ENCODE data around the gene OR4D11.
"Not testable (repeated sequence)": the region's sequence is repeated elsewhere in the genome, so short reads cannot be mapped to it uniquely, and the experiment has no call there.

The OR4D11 gene

DNA sequence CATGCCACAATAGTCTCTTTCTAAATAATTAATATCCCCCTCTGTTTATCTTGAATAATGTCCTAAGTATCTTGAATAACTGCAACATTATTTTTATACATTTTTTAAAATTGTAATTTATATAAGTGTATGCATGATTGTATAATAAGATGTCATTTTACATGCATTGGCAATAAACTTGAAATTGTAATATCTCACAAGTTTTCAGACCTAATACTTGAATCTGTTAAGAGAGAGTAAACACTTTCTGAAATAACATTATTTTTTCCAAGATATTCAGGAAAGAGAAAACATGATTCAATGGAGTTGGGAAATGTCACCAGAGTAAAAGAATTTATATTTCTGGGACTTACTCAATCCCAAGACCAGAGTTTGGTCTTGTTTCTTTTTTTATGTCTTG lies at the start of gene OR4D11:
Gene OR4D11 (plus strand): TSS at position 301 of the 400 bp plus-strand sequence. CDS start 0 bp downstream, at position 301.
- DNase-seq = no peak

DNA sequence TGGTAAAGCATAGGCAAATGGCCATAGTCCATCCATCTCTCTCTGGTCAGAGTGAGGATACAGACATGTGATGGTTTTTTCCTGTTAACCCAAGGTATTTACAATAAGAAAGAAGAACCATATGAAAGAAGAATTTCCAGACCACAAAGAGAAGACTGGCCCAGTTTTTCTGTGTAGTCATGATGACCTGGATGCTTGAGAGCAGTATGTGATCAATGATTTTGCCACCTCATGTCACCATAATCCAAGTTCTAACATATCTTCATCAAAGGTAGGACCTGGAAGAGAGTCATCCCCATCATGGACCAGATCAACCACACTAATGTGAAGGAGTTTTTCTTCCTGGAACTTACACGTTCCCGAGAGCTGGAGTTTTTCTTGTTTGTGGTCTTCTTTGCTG lies 46.7 kb upstream of the OR4D11 start, which contains the start of gene OR4D6:
Gene OR4D6 (plus strand): TSS at position 301 of the 400 bp plus-strand sequence. CDS start 0 bp downstream, at position 301.
- DNase-seq = no peak

GRCh38 chr11:59459916-59460315 lies 43.5 kb upstream of the OR4D11 start:
- DNase-seq = no peak

DNA sequence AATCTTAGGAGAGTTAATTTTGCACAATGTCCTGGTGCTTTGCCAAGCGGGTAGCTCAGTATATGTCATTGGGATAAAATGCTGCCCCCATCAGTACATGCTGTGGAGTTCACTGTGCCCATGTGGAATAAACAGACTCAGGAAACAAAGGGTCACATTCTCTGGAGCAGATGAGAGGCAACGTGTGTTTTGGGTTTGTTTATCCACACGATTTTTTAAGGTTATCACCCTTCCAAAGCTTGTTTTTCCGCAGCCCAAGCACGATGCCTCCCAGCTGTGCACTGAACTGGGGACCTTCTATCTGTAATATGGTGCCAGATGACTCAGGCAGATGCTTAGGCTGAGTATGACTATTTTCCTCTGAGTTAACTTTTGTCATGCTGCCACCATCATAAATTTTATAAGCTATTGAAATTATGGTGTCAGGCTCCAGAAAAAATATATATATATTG lies 40.2 kb upstream of the OR4D11 start:
- DNase-seq = no peak

- no peak for DNase-seq
Measured at GRCh38 chr11:59473015-59473414, 30.4 kb upstream of the OR4D11 start, which contains the start of gene OR4D10. OR4D10 (plus strand) TSS chr11:59473315; CDS start chr11:59477430, 4,115 bp downstream.

- no peak for DNase-seq
Measured at GRCh38 chr11:59475176-59475575, 28.2 kb upstream of the OR4D11 start.

GRCh38 chr11:59479906-59480305 lies 23.5 kb upstream of the OR4D11 start:
- no peak for DNase-seq

GRCh38 chr11:59480359-59480758 lies 23.0 kb upstream of the OR4D11 start:
- no peak for DNase-seq

DNA sequence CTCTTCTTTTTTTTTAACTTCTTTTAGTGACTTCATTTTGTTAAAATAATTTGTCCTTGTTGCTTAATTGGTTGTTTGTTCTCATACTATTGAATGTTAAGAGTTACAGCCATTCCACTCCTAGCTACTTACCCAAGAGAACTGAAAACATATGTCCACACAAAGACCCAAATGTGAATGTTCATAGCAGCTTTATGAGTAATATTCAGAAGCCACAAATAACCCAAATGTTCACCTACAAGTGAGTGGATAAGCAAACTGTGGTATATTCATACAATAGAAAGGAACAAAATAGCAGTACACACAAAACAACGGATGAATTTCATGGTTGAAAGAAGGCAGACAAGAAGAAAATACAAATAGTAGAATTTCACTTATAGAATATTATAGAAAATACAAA lies 1.4 kb upstream of the OR4D11 start:
- DNase-seq = no peak

DNA sequence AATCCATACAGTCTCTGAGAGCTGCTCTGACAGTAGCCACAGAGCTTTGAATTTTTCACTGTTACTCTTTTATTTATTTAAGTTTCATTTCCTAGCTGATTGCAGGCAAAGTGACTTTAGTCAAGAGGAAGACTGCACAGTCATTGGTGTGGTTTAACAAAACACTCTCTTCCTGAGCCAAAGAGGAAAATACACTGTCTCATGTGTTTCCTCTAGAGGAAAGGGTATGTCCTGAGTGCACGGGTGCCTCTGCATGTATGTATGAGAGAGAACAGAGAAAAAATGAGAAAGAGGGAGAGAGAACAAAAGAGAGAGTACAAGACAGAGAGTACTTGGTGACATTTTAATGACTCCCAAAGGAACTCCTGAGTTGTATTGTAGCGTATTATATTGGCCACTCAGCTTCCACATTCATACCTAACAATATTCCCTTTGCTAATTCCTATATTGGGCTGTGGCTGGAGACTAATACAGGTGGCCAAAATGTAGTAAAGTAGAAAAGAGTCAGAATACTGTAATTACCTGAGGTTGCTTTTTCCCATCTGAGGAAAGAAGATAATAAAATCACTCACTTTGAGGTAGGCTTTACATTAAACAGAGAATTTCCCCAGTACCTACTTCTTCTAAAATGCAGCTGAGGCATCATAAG lies 7.7 kb downstream of the OR4D11 start, which contains the start of gene OR4D9:
Gene OR4D9 (plus strand): TSS at position 599 of the 649 bp plus-strand sequence. CDS start 3,374 bp downstream, outside the sequence.
- no peak for DNase-seq

DNA sequence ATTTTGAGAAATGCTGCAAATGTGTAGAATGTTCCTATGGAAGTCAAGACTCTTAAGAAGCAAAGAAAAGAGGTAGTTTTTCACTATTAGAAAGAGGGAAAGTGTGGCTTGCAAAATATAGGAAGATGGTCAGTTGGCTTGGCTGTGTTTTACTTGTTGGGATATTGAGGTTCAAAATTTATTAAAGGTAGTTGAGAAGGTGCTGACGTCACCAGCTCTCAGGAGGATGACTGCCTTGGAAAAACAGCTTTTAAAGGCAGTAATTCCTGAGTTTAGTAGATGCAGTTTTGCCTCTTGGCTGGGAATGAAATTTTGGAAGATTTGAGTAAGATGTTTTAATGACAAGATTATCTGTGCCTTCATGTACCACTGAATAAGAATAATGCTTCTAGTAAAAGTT lies 8.3 kb downstream of the OR4D11 start:
- DNase-seq = no peak

GRCh38 chr11:59520139-59520538 lies 16.8 kb downstream of the OR4D11 start:
- DNase-seq = not testable (repeated sequence)

DNA sequence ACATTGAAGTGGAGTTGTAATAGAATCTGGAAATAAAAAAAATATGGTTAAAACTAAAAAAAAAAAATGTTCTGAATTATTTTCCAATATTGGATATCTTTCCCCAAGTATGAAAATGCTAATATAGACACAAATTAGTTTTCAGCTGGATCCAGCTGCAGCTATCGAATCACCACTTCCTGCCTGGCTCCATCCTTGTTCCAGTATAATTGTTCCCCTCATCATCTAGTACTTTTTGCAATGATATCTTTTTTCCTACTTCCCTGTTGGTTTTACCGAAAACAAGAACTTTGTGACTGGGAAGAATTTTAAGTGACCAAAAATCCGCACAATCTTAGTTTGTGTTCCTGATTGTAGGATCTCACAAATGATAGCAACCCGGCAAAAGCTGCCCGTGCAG lies 17.4 kb downstream of the OR4D11 start:
- DNase-seq = no peak

DNA sequence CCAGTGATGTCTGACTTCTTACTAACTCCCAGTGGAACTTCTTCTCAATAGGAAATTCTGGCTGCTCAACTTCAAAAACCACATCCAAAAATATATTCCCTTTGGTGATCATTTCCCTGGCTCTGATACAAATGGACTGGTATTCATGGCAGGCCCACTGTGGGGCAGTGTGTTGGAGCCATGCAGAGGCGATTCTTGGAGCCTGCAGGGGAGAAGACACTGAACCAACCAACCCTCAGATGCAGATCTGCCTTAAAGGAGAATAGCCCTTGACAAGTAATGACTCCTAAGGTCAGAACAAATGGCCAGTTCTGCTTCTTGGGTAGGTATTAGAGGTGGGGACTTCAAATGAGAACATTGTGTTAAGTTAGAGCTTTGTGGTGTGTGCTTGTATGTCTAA lies 20.2 kb downstream of the OR4D11 start:
- no peak for DNase-seq

DNA sequence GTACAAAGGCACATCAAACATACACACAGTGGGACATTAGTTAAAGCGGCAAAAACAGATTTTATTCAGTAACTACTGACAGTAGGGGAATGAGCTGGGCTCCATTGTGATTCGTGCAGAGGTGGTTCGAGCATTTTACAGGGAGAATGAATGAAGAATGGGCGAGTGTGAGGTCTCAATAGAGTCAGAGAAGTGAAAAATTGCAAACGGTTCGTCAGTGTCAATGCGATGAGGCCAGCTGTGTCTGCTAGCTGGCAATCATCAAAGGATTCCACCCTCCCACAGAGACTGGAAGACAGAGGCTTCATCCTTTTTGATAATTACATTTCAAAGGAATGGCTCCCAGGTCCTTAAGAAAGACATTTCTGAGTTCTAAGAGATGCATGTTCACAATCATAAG lies 25.3 kb downstream of the OR4D11 start:
- DNase-seq = no peak

DNA sequence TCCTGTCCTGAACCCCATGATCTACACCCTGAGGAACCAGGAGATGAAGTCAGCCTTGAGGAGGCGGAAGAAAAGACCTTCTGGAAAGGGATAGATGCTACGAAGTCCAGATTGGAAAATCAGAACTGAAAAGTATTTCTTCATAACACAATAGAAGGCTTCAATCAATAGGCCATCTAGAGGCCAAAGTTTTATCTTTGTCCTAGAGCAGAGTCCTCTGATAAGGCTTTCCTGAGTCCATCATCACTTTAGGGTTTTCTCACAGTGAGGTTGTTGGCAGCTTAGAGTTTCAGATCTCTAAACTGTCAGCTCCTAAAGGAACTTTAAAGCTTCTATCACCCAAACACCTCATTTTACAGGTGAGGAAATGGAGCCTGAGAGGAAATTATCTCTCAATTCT lies 29.2 kb downstream of the OR4D11 start:
- DNase-seq = no peak

DNA sequence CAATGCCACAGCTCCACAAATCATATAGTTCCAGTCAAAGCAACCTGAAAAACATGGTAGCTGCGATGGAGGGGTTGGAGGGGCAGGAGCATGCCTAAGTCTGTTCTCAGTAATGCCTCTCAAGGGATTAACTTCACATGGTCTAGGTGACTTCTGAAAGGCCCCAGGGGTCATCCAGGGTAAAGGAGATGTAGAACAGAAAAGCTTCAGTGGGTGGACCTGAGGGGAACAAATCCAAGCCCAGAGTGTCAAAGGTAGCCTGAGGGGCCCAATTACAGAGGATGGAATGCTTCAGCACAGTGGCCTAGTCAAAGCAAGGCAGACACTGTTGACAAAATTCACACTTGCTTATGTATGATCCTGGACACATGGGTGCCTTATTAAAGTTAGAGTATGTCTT lies 31.3 kb downstream of the OR4D11 start:
- DNase-seq = no peak

DNA sequence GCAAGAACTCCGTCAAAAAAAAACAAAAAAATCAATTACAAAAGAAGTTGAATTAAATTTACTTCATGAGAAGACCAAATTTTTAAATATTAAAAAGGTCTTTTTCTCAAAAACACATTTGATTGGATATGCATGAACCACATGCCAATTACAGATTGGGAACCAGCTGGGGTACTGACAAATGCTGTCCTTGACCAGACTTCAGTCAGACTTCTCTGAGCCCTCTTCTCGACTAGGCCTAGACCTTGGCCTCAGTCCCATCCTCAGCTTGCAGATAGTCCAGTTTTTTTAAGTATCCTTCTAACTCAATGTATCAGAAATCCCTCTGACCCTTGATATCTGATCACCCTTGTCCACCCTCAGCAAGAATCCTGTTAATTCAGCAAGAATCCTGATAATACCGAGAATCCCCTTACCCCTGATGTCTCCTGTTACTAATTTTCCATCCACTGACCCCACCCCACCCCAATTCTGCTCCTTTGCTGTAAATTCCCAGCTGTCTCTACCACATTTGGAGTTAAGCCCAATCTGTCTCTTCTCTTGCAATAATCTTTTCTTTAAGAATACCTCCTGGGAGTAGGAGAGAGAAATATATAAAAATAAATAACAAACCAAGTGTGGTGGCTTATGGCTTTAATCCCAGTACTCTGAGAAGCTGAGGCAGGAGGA lies 38.9 kb downstream of the OR4D11 start:
- DNase-seq = no peak

- not testable (repeated sequence) for DNase-seq
Measured at GRCh38 chr11:59543713-59544112, 40.3 kb downstream of the OR4D11 start.

GRCh38 chr11:59544869-59545178 lies 41.4 kb downstream of the OR4D11 start:
- DNase-seq = no peak

GRCh38 chr11:59545179-59546020 lies 42.0 kb downstream of the OR4D11 start:
- no peak for DNase-seq

DNA sequence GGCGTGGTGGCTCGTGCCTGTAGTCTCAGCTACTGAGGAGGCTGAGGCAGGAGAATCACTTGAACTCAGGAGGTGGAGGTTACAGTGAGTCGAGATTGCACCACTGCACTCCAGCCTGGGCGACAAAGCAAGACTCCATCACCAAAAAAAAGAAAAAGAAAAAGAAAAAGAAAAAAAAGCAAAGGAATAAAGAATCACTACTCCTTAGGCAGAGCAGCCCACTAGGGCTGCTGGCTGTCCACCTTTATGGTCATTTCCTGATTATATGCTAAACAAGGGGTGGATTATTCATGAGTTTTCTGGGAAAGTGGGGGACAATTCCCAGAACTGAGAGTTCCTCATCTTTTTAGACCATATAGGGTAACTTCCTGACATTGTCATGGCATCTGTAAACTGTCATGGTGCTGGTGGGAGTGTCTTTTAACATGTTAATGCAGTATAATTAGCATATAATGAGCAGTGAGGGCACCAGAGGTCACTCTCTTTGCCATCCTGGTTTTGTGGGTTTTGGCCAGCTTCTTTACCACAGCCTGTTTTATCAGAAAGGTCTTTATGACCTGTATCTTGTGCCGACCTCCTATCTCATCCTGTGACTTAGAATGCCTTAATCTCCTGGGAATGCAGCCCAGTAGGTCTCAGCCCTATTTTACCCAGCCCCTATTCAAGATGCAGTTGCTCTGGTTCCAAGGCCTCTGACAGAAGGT lies 44.4 kb downstream of the OR4D11 start:
- not testable (repeated sequence) for DNase-seq

DNA sequence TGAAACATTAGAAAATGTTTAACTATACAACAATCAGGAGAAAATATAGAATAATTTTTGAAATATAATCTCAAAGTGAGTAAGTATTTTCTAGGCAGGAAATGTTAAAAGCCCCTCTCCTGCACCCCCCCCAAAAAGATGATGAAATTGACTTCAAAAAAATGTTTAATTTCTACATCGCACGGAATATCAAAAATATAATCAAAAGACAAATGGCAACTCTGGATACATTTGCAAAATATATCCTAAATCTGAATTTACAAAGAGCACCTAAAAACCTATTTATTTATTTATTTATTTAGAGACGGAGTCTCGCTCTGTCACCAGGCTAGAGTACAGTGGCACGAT lies 44.9 kb downstream of the OR4D11 start:
- DNase-seq = no peak
